Globus pallidus (tissue), 1 donor: Measurements from ENCODE around the gene RBM38.
"Not testable (repeated sequence)": the region's sequence is repeated elsewhere in the genome, so short reads cannot be mapped to it uniquely, and the experiment has no call there.

ENCODE experiments used
- DNase-seq: peaks from one replicate; pipeline ENCODE4 v3.0.0-alpha.2; 2015; ENCODE audit warnings: low spot score

Gene RBM38

GRCh38 chr20:57390604-57391438 is at the start of gene RBM38:
RBM38 (plus strand) TSS chr20:57391396; CDS start chr20:57391582, 186 bp downstream.
- peak; percentile 78 for DNase-seq

- DNase-seq: no peak
Observed at GRCh38 chr20:57341663-57342062, 49.5 kb upstream of the RBM38 start.

- no peak for DNase-seq
Observed at GRCh38 chr20:57342829-57343228, 48.4 kb upstream of the RBM38 start.

- DNase-seq: peak; percentile 65
Observed at GRCh38 chr20:57346477-57346876, 44.7 kb upstream of the RBM38 start.

- no peak for DNase-seq
Observed at GRCh38 chr20:57347393-57347792, 43.8 kb upstream of the RBM38 start.

GRCh38 chr20:57348200-57348921 is 42.8 kb upstream of the RBM38 start:
- not testable (repeated sequence) for DNase-seq

GRCh38 chr20:57348922-57349574 is 42.1 kb upstream of the RBM38 start:
- not testable (repeated sequence) for DNase-seq

- no peak for DNase-seq
Observed at GRCh38 chr20:57350081-57350710, 41.0 kb upstream of the RBM38 start.

GRCh38 chr20:57350726-57351041 is 40.5 kb upstream of the RBM38 start:
- DNase-seq: not testable (repeated sequence)

GRCh38 chr20:57351042-57351783 is 40.0 kb upstream of the RBM38 start, which contains the start of gene RAE1:
RAE1 (plus strand) TSS chr20:57351255; CDS start chr20:57354039, 2,784 bp downstream.
- DNase-seq: peak; percentile 91

- DNase-seq: no peak
Observed at GRCh38 chr20:57352305-57352704, 38.9 kb upstream of the RBM38 start.

- DNase-seq: no peak
Observed at GRCh38 chr20:57353351-57353750, 37.8 kb upstream of the RBM38 start.

- DNase-seq: no peak
Observed at GRCh38 chr20:57361517-57361916, 29.7 kb upstream of the RBM38 start.

- DNase-seq: no peak
Observed at GRCh38 chr20:57364451-57364850, 26.7 kb upstream of the RBM38 start.

GRCh38 chr20:57369596-57369995 is 21.6 kb upstream of the RBM38 start:
- DNase-seq: no peak

GRCh38 chr20:57370316-57370715 is 20.9 kb upstream of the RBM38 start:
- DNase-seq: no peak

- DNase-seq: no peak
Observed at GRCh38 chr20:57371363-57371762, 19.8 kb upstream of the RBM38 start.

GRCh38 chr20:57372157-57372556 is 19.0 kb upstream of the RBM38 start:
- no peak for DNase-seq

- no peak for DNase-seq
Observed at GRCh38 chr20:57372581-57373350, 18.4 kb upstream of the RBM38 start.

GRCh38 chr20:57374343-57374930 is 16.8 kb upstream of the RBM38 start:
- no peak for DNase-seq
